Coronary artery (tissue), 2 donors: ENCODE data around the gene DNAJB6.

Source experiments
- DNase-seq: peaks from one replicate; pipeline ENCODE4 v3.0.0-alpha.2; 2017; ENCODE audit warnings: low spot score
- H3K27ac ChIP-seq, 2 donors: fragments of 200-600 bp; sonication (generic); one replicate each; pipeline ENCODE4 v1.5.1; 2016 to 2019
- H3K4me3 ChIP-seq: fragments of 200-600 bp; sonication (generic); 2 replicates; pipeline ENCODE4 v1.5.1; 2016; ENCODE audit warnings: mild to moderate bottlenecking, moderate library complexity
- TF ChIP-seq, protein P1 (sequence below): fragments of 200-600 bp; sonication (generic); IDR thresholded peaks from one replicate; pipeline ENCODE4 v1.5.1; 2019; ENCODE audit warnings: antibody characterized with exemption

DNAJB6 gene

DNA sequence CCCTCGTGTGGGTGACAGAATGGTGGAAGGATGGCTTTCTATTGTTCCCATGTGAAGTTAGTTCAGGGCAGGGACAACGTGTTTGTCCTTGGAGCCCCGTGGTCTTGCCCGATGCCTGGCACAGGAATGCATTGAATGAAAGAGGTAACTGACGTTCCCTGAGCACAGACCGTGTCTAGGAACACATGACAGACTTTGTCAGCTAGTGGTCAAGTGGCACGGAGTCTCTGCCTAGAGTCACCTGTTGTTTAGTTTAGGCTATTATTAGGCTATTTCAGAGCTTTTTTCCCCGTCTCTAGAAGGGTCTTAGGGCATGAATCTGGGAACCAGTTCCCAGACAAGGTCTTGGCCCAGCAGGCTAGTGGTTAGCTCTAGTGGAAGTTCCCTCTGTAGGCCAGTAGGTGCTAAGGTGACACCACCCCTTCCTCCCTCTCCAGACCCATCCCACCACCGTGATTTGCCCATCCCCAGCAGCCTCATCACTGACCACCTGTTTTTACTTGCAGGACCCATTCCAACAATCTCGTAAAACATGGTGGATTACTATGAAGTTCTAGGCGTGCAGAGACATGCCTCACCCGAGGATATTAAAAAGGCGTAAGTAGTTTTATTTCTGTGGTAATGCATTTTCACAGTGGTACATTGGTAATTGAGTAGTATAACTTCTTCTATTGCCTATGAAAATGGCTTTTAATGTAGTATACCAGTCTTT is 21.4 kb downstream of the DNAJB6 start:
- Histone ChIP-seq H3K27ac (no peak overlapping the region), H3K4me3 (no peak overlapping the region)
- no peak for DNase-seq
- TF ChIP-seq, protein P1, sequence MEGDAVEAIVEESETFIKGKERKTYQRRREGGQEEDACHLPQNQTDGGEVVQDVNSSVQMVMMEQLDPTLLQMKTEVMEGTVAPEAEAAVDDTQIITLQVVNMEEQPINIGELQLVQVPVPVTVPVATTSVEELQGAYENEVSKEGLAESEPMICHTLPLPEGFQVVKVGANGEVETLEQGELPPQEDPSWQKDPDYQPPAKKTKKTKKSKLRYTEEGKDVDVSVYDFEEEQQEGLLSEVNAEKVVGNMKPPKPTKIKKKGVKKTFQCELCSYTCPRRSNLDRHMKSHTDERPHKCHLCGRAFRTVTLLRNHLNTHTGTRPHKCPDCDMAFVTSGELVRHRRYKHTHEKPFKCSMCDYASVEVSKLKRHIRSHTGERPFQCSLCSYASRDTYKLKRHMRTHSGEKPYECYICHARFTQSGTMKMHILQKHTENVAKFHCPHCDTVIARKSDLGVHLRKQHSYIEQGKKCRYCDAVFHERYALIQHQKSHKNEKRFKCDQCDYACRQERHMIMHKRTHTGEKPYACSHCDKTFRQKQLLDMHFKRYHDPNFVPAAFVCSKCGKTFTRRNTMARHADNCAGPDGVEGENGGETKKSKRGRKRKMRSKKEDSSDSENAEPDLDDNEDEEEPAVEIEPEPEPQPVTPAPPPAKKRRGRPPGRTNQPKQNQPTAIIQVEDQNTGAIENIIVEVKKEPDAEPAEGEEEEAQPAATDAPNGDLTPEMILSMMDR: no peak

DNA sequence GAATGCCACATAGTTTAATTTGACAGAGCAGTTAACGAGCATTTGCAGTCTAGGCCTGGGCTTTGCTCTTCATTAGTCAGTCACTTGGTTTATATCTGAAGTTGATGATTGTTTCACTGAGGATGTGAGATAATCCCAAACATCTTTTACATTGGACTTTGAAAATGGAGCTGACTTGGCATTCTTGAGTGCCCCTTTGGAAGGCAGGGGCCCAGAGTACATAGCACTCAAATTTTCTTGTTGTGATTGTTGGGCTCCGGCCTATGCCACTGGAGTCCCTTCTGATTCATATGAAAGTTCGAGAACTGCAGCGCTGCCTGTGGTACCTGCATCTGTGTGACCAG is 21.9 kb downstream of the DNAJB6 start:
- H3K27ac ChIP-seq: no peak overlapping the region

DNA sequence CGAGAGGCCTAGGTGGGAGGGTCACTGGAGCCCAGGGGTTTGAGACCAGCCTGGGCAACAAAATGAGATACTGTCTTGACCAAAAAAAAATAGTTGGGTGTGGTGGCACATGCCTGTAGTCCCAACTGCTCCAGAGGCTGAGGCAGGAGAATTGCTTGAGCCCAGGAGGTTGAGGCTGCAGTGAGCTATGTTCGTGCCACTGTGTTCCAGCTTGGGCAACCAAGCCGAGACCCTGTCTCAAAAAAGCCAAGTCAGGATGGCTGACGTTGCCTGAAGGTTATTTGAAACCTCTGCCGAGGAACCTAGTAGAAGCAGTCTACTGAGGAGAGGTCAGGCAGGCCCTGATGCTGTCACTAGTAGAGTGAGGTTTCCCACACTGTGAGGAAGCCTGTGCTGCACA is 22.8 kb downstream of the DNAJB6 start:
- DNase-seq: no peak
- TF ChIP-seq, protein P1: no peak
- Histone ChIP-seq H3K4me3 (no peak overlapping the region), H3K27ac (no peak overlapping the region)

More for the DNA sequence above, 21.9 kb downstream of the DNAJB6 start:
- TF ChIP-seq, protein P1: no peak
- no peak for DNase-seq
- no peak overlapping the region for H3K4me3 ChIP-seq

DNA sequence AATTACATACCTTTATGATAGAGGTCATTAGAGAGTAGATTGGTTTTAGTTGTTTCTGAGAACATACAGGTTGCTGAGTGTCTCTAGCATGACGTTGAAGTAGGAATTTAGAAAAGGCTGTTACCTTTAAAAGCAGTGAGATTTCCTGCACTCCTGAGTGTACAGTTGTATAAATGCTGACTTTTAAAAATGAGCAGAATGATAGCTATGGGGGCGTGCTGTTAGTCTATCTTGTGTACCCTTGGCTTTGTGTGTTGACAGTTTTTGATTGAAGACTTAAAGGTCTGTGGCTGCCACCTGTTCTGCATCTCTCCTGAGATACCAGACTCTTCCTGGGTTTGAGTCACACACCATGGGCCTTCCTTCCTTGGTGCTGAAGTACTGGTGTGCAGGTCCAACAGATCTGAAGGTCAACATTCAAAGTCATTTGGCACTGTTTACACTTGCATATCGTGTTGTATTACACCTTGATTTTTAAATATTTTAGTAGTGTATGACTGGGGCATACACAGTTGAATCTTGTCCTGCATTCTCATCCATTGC is 23.8 kb downstream of the DNAJB6 start:
- Histone ChIP-seq H3K4me3 (no peak overlapping the region), H3K27ac (no peak overlapping the region)
- no peak for DNase-seq
- TF ChIP-seq, protein P1: no peak

DNA sequence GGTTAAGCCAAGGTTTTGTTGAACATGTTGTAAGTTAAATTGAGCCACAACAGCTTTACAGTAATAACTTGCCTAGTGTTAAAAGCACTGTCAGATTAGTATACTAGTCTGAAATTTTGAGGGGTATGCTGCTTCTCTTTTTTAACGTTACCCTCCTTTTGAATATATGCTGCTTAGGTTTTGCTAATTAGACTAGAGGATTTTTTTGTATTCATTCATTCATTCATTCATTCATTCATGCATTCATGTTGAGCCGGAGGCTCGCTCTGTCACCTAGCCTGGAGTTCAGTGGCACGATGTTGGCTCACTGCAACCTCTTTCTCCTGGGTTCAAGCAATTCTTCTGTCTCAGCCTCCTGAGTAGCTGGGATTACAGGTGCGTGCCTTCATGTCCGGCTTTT is 24.7 kb downstream of the DNAJB6 start:
- TF ChIP-seq, protein P1: no peak
- Histone ChIP-seq H3K27ac (no peak overlapping the region), H3K4me3 (no peak overlapping the region)
- DNase-seq: no peak

DNA sequence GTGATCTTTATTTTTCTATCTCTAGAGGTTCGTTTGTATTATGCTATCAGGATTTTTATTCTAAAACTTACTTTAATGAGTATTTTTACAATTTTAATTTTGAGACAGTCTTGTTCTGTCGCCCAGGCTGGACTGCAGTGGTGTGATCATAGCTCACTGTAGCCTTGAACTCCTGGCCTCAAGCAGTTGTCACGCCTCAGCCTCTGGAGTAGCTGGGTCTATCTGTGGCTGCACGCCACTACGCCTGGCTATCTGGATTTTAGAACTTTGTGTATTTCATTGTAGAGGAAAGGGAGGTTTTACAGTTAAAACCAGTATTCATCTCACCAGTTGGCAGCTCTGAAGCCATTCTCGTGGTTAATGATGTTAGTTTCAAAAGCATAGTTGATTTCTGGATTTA is 25.9 kb downstream of the DNAJB6 start:
- DNase-seq: no peak
- TF ChIP-seq, protein P1: no peak
- H3K4me3 ChIP-seq: no peak overlapping the region
- H3K27ac ChIP-seq: no peak overlapping the region

DNA sequence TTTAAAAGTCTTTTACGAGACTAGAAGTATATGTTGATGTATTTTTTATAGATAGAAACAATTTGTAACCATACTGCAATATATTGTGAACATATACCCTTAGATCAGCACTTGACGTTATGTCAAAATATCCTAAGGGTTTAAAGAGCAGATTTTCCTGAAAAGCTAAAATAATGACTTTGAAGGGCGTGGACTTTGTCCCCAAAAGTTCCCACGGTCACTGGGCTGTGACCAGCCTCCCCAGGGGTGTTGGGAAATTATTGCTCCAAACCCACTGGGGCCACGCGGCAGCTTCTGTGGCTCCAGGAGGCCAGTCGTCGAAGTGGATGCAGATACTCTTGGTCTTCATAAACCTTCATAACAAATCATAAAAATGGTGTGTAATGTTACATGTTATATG is 29.9 kb downstream of the DNAJB6 start:
- Histone ChIP-seq H3K27ac (no peak overlapping the region), H3K4me3 (no peak overlapping the region)
- TF ChIP-seq, protein P1: no peak
- no peak for DNase-seq
